ENCODE data around the gene SCP2.
"Not testable (repeated sequence)": the region's sequence is repeated elsewhere in the genome, so short reads cannot be mapped to it uniquely, and the experiment has no call there.

Gene SCP2

GRCh38 chr1:52976183-52977035, 49.3 kb downstream of the SCP2 start:
- DNase-seq, result no peak

DNA sequence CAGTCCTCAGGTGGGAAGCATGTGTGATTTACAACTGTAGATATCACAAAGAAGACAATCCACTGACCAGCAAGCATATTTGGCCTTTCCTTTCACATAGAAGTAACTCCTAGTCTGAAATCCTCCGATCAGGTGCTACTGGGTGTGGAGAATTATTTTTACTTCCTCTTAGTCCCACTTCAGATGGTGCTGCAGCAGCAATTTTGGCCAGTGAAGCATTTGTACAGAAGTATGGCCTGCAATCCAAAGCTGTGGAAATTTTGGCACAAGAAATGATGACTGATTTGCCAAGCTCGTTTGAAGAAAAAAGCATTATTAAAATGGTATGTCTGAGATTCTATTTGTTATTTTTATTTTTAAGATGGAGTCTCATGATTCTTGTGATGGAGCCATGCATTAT, 51.0 kb downstream of the SCP2 start:
- DNase-seq, result no peak

GRCh38 chr1:52992733-52993132, 65.7 kb downstream of the SCP2 start:
- not testable (repeated sequence) for DNase-seq

GRCh38 chr1:52994656-52995055, 67.6 kb downstream of the SCP2 start:
- DNase-seq, result no peak

DNA sequence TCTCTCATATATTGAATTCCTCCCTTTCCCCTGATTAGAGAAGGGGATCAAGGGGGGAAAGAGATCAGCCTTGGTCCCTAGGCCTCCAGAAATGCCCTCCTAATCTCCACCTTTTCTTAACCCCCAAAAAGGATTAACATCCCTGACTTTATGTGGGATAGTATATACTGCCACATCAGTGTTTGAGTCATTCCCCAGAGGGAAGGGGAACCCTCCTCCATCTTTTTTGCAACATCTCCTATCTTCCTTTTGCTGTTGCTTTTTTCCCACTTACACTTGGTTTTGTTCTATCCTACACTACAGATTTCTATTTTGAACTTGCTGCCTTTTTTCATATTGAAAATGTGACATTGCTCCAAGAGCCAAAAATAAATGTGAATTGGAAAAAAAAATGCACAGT, 69.6 kb downstream of the SCP2 start:
- DNase-seq, result no peak

GRCh38 chr1:53001128-53001527, 74.1 kb downstream of the SCP2 start:
- no peak for DNase-seq

- not testable (repeated sequence) for DNase-seq
Measured at GRCh38 chr1:53006612-53007011, 79.5 kb downstream of the SCP2 start.

- not testable (repeated sequence) for DNase-seq
Measured at GRCh38 chr1:53010247-53010646, 83.2 kb downstream of the SCP2 start.

- no peak for DNase-seq
Measured at GRCh38 chr1:53011175-53011574, 84.1 kb downstream of the SCP2 start.

DNA sequence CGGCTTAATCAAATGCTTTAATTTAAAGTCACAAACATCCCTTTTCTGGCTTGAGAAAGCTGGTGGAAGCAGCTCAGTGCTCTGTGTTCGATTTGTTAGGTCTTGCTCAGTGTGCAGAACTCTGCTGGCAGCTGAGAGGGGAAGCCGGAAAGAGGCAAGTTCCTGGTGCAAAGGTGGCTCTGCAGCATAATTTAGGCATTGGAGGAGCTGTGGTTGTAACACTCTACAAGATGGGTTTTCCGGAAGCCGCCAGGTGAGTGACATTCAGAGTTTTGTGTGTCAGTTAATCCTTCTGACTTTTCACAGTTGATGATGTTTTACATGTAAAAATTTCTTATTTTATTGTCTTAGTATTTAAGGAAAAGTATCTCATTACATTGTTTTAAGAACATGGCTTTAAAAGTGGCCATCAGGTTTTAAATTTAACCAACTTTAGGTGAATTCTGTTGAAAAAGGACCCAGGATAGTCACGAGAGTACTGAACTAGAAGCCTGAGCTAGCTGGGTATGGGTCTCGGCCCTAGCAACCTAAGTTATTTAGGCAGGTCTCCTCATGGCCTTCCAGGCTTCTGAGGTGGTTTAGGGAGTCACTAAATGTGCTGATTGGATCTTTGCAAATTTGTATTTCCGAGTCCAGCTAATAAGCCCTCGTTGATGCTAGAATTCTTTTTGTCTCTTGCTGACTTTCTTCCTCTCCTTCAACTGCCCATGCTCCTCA, 87.9 kb downstream of the SCP2 start:
- DNase-seq, result peak; percentile 75

DNA sequence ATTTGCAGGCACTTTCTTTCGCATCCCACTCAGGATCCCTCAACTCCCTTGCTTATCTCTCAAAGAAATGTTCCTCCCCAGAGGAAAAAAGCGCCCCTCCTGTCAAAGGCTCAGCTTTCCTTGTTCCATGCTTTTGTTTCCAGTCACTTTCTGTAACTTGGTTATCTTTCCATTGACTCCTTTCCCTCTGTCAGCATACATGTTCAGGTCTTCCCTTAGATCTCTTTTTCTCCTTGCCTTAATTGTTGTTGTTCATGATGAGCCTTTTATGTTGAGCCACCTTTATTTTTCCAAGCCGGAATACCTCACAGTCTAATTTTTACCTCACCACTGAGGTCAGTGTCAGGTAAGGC, 88.4 kb downstream of the SCP2 start:
- DNase-seq, result no peak

DNA sequence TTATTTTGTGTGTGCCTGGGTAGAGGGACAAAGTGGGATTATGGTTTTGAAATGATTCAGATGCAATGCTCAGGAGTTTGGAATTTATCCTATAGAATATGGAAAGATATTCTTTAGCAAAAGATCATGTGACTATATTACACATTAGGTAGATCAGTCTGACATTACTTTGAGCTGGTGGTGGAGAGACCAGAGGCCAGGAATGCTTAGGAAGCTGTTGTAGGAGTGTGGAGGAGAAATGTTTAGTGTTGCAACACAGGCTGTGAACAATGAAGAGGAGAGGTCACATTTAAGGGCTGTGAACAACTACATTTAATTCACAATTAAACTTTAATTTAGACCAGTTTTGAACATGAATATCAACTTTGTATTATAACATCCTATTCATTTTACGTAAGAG, 89.6 kb downstream of the SCP2 start:
- DNase-seq, result no peak

DNA sequence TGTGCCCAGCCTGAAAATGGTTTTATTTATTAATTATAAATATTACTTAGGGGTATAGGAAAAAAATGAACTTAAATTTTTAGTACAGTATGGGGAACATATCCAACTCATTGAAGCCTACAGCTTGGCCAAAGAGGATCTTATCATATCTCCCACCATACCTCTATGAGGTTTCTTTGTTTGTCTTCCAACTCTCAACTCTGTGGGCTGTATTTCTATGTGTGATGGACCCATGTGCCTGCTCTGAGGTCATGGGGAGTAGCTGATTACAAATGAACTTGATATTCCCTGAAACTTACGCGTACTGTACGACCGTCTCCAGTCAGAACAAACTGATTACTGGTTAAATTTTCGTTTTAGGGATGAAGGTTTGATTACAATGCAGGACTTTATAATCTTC, 93.5 kb downstream of the SCP2 start:
- no peak for DNase-seq

GRCh38 chr1:53022179-53022578, 95.1 kb downstream of the SCP2 start:
- DNase-seq, result no peak

GRCh38 chr1:53023546-53023945, 96.5 kb downstream of the SCP2 start:
- no peak for DNase-seq

DNA sequence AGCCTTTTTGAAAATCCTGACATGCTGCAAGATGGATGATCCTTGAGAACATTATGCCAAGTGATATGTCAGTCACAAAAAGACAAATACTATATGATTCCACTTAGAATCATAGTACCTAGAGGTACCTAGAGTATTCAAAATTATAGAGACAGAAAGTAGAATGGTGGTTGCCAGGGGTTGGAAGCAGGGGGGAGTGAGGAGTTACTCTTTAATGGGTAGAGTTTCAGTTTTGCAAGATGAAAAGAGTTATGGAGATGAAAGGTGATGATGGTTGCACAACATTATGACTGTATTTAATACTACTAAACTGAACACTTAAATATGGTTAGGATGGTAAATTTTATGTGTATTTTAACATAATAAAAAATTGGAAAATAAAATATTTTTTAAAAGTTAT, 97.0 kb downstream of the SCP2 start:
- DNase-seq, result no peak

GRCh38 chr1:53025034-53025768, 98.1 kb downstream of the SCP2 start:
- DNase-seq, result no peak

DNA sequence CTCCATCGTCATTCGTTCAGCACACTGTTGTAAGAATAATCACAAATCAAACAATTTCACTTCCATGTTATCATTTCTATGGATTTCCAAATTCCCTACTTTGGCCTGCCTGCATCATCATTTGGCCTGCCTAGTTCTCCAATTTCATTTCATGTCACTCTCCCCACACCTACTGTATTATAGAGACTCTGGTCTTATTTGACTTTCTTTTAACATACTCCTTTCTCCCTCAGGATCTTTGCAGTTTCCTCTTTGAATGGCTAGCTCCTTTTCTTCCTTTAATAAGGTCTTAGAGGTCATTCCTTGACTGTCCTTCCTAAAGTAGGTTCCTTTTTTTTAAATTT, 98.7 kb downstream of the SCP2 start:
- DNase-seq, result no peak

DNA sequence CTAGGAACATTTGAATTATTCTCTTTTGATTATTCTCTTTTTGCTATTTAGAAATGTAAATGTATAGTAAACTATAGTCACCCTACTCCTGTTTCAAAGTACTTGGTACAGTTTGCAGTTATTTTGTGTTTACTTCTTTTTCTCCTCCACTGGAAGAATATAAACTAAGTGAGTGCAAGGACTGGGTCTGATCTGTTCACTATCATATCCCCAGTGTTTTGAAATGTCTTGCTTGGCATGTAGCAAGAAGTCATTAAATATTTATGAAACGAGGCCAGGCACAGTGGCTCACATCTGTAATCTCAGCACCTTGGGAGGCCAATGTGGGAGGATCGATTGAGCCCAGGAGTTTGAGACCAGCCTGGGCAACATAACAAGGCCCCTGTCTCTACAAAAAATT, 99.2 kb downstream of the SCP2 start:
- DNase-seq, result no peak

DNA sequence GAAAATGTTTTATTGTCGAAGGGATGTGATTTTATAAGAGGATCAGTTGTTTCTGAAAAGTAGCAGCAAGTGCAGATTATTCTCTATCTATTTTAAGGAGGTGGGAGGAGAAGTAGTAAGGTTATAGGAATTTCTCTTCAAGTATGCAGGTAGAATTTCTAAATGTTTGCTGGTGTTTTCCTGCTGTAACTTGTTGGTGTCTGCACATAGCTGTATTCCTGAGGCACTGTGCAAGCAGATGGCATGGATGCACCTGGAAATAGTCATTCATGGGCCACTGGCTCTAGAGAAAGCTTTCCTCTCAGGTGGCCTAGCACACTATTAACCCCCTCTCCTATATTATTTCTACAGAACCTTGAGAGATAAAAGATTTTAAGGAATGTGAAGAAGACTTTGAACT, 104.7 kb downstream of the SCP2 start:
- DNase-seq, result no peak

DNA sequence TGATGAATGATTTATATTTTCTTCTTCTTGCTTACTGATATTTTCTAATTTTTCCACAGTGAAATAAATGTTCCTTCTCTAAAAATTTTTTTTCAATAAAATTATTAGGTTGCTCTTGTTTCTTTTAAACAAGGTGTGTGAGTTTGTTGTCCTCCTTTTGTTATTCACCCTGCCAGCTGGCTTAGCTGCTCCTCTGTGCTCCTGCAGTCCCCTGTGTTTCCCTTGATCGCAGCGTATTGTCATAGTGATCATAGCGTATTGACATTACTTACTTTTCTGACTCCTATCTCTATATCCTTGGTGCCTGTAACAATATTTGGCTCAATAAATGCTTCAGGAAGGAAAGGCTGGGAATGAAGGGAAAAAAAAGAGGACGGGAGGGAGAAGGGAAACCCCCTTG, 110.1 kb downstream of the SCP2 start:
- no peak for DNase-seq

DNA sequence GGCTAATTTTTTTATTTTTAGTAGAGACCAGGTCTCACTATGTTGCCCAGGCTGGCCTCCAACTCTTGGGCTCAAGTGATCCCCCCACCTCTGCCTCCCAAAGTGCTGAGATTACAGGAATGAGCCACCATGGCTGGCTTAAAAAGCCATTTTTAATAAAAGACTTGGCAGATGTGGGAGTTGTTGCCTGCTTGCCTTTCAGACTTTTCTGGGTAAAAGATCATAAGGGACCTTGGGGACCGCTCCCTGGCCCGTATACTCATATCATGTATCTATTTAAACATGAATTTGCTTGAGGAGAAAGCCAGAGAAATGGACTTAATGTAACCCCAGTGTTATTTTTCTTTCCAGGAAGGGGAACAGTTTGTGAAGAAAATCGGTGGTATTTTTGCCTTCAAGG, 111.5 kb downstream of the SCP2 start:
- DNase-seq, result no peak

DNA sequence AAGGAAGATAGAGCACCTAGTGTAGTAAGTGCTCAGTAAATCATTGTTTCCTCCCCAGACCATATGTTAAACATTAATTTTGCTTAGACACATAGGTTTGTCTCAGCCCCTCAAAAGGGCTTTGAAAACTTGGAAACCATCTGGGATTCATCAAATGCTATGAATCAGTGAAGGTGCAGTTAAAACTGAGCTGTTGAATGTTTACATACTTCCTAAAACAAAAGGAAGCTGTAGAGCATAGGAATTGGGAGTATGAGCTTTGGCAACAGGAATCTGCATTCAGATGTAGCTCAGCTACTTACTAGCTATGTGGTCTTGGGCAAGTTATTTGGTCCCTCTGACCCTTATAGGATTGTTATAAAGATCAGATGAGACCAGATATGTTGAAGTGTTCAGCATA, 116.2 kb downstream of the SCP2 start:
- DNase-seq, result no peak

- no peak for DNase-seq
Measured at GRCh38 chr1:53044926-53045325, 117.8 kb downstream of the SCP2 start.
